ENCODE measurements around the gene ZNF740.

The ZNF740 gene, protein sequence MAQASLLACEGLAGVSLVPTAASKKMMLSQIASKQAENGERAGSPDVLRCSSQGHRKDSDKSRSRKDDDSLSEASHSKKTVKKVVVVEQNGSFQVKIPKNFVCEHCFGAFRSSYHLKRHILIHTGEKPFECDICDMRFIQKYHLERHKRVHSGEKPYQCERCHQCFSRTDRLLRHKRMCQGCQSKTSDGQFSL

DNA sequence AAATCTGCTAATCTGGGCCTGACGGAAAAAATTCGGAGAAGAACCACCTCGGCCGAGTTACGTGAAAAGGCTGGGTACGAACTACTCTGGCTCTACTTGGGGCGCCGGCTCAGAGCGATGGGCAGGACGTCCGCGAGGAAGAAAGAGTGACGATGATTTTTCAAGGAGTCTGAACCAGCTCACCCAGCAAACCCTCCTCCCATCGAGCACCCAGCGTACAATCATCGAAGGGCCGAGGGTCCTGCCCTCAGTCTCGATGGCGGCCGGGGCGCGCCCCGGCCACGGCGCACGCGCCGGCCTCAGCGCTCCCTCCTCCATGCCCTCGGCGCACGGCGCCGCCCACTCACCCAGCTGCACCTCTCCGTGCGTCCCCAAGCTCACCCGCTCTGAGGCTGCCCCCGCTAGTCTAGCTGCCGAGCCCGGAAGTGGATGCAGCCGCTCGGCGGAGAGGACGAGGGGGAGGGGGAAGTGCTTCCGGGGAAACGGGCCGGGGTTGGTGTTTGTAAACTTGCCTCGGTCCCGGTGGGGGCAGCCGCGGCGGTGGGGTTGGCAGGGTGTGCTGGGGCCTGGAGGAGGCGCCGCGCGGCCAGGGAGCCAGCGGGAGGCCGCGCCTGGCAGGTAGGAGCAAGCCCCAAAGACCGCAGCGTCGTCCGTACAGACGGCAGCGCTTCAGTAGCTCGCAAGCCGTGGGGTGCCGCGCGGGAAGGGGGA is at the start of gene ZNF740, which contains the start of gene CSAD:
Gene ZNF740, plus strand, starts transcription at position 503 of the 711 bp plus-strand sequence. CDS start 1,262 bp downstream, outside the sequence.
Gene CSAD, minus strand, starts transcription at position 706 of the 711 bp plus-strand sequence. CDS start 7,455 bp downstream, outside the sequence.
- H3K4me3 ChIP-seq (ENCODE audit: low read depth, low read length, poor library complexity, severe bottlenecking): peak within 1 kb of the TSS; percentile 76
- H3F3A ChIP-seq (ENCODE audit: insufficient read depth, low read length): no peaks in the 10 kb centered on the region
- H3K27me3 ChIP-seq (ENCODE audit: insufficient read depth, low read length): no peaks in the 10 kb centered on the region
- no peaks in the 10 kb centered on the region for H4K20me1 ChIP-seq (ENCODE audit: insufficient read depth, low read length)
- peak within 1 kb of the TSS; percentile 97 for H3K4me2 ChIP-seq (ENCODE audit: low read length)
- H3K4me1 ChIP-seq (ENCODE audit: insufficient read depth, low read length, severe bottlenecking): peaks cover 34% of the 10 kb centered on the region
- H3K36me3 ChIP-seq (ENCODE audit: insufficient read depth, low read length): peaks cover 39% of the 10 kb centered on the region
- H3K79me2 ChIP-seq (ENCODE audit: insufficient read depth, low read length): no peaks in the 10 kb centered on the region; the same call in 1 of the 2 replicates
- no peaks in the 10 kb centered on the region for H3K9me2 ChIP-seq (ENCODE audit: low read depth, low read length)
- H3K9me3 ChIP-seq (ENCODE audit: low read length): no peaks in the 10 kb centered on the region
- H2AFZ ChIP-seq (ENCODE audit: low read length): peak within 1 kb of the TSS; percentile 82; the same call in 1 of the 2 replicates
- peak within 1 kb of the TSS; percentile 86 for H3K9ac ChIP-seq (ENCODE audit: low read length)
- TF ChIP-seq EZH2 (IDR thresholded peaks at IDR 0.05; ENCODE audit: borderline replicate concordance, low read length): no peak
- TF ChIP-seq, protein P1, sequence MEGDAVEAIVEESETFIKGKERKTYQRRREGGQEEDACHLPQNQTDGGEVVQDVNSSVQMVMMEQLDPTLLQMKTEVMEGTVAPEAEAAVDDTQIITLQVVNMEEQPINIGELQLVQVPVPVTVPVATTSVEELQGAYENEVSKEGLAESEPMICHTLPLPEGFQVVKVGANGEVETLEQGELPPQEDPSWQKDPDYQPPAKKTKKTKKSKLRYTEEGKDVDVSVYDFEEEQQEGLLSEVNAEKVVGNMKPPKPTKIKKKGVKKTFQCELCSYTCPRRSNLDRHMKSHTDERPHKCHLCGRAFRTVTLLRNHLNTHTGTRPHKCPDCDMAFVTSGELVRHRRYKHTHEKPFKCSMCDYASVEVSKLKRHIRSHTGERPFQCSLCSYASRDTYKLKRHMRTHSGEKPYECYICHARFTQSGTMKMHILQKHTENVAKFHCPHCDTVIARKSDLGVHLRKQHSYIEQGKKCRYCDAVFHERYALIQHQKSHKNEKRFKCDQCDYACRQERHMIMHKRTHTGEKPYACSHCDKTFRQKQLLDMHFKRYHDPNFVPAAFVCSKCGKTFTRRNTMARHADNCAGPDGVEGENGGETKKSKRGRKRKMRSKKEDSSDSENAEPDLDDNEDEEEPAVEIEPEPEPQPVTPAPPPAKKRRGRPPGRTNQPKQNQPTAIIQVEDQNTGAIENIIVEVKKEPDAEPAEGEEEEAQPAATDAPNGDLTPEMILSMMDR (IDR thresholded peaks at IDR 0.05; ENCODE audit: low read length): no peak
- H3K27ac ChIP-seq (ENCODE audit: low read depth, low read length, poor library complexity, severe bottlenecking): peak within 1 kb of the TSS; percentile 86

DNA sequence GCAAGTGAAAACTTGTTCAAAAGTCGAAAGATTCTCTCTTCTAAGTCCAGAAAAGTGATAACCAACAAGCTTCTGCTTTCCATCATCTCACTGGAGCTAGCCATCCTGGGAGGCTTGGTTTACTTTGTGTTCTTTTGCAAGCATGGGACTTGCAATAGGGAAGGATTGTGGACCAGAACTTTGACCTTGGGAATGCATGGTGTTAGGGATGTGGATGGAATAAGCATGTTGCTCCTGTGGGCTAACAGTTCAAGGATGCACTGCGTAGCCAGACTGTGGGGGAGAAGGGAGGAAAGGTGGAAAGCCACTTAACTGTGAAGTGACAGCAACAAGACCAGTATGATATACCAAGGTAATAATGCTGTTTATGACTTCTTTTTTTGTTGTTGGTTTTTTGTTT is 48.7 kb upstream of the ZNF740 start:
- TF ChIP-seq, protein P1 (IDR thresholded peaks at IDR 0.05; ENCODE audit: low read length): no peak
- no peak for TF ChIP-seq EZH2 (IDR thresholded peaks at IDR 0.05; ENCODE audit: borderline replicate concordance, low read length)
- no peak overlapping the region for H3K4me3 ChIP-seq (ENCODE audit: low read depth, low read length, poor library complexity, severe bottlenecking)
- peaks cover 1% of the 10 kb centered on the region; the same call in 1 of the 2 replicates for H3K9me3 ChIP-seq (ENCODE audit: low read length)
- H3K27ac ChIP-seq (ENCODE audit: low read depth, low read length, poor library complexity, severe bottlenecking): no peak overlapping the region
- H3K27me3 ChIP-seq (ENCODE audit: insufficient read depth, low read length): no peaks in the 10 kb centered on the region
- H3K79me2 ChIP-seq (ENCODE audit: insufficient read depth, low read length): no peaks in the 10 kb centered on the region
- no peaks in the 10 kb centered on the region for H3K9me2 ChIP-seq (ENCODE audit: low read depth, low read length)
- no peak overlapping the region for H3K4me2 ChIP-seq (ENCODE audit: low read length)
- no peak overlapping the region for H2AFZ ChIP-seq (ENCODE audit: low read length)
- H3K36me3 ChIP-seq (ENCODE audit: insufficient read depth, low read length): no peaks in the 10 kb centered on the region
- no peak overlapping the region for H3K9ac ChIP-seq (ENCODE audit: low read length)
- no peaks in the 10 kb centered on the region for H4K20me1 ChIP-seq (ENCODE audit: insufficient read depth, low read length)
- no peaks in the 10 kb centered on the region for H3F3A ChIP-seq (ENCODE audit: insufficient read depth, low read length)
- H3K4me1 ChIP-seq (ENCODE audit: insufficient read depth, low read length, severe bottlenecking): no peaks in the 10 kb centered on the region

DNA sequence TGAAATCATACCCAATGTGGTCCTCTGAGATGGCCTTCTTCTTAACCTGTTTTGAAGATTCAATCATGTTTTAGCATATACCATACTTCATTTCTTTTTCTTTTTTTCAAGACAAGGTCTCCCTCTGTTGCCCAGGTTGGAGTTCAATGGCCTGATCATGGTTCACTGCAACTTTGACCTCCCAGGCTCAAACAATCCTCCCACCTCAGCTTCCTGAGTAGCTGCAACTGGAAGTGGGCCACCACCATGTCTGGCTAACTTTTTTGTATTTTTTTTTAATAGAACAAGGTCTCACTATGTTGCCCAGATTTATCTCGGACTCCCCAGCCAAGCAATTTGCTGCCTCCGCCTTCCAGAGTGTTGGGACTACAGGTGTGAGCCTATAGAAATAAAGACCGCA is 46.8 kb upstream of the ZNF740 start:
- Histone ChIP-seq H3K9ac (ENCODE audit: low read length) (no peak overlapping the region), H3K9me2 (ENCODE audit: low read depth, low read length) (no peaks in the 10 kb centered on the region), H2AFZ (ENCODE audit: low read length) (no peak overlapping the region), H3K79me2 (ENCODE audit: insufficient read depth, low read length) (no peaks in the 10 kb centered on the region), H3K4me3 (ENCODE audit: low read depth, low read length, poor library complexity, severe bottlenecking) (no peak overlapping the region), H3F3A (ENCODE audit: insufficient read depth, low read length) (no peaks in the 10 kb centered on the region), H3K9me3 (ENCODE audit: low read length) (peaks cover 7% of the 10 kb centered on the region; the same call in 1 of the 2 replicates), H3K36me3 (ENCODE audit: insufficient read depth, low read length) (no peaks in the 10 kb centered on the region), H3K27me3 (ENCODE audit: insufficient read depth, low read length) (no peaks in the 10 kb centered on the region), H3K4me2 (ENCODE audit: low read length) (no peak overlapping the region), H4K20me1 (ENCODE audit: insufficient read depth, low read length) (no peaks in the 10 kb centered on the region), H3K27ac (ENCODE audit: low read depth, low read length, poor library complexity, severe bottlenecking) (no peak overlapping the region), H3K4me1 (ENCODE audit: insufficient read depth, low read length, severe bottlenecking) (no peaks in the 10 kb centered on the region)
- TF ChIP-seq, protein P1 (IDR thresholded peaks at IDR 0.05; ENCODE audit: low read length): no peak
- TF ChIP-seq EZH2 (IDR thresholded peaks at IDR 0.05; ENCODE audit: borderline replicate concordance, low read length): no peak
